Measurements from ENCODE around the gene SC5D.

SC5D gene

GRCh38 chr11:121330614-121331435 lies 38.3 kb downstream of the SC5D start:
- no peak for DNase-seq

GRCh38 chr11:121334973-121335710 lies 42.6 kb downstream of the SC5D start:
- DNase-seq, result peak; percentile 17

GRCh38 chr11:121336279-121336937 lies 43.8 kb downstream of the SC5D start:
- DNase-seq, result no peak

- DNase-seq, result no peak
Observed at GRCh38 chr11:121337078-121337477, 44.5 kb downstream of the SC5D start.

- no peak for DNase-seq
Observed at GRCh38 chr11:121337740-121338272, 45.2 kb downstream of the SC5D start.

- DNase-seq, result no peak
Observed at GRCh38 chr11:121338536-121338935, 46.0 kb downstream of the SC5D start.

GRCh38 chr11:121340032-121340580 lies 47.5 kb downstream of the SC5D start:
- DNase-seq, result no peak

GRCh38 chr11:121341609-121342008 lies 49.0 kb downstream of the SC5D start:
- no peak for DNase-seq

- no peak for DNase-seq
Observed at GRCh38 chr11:121344824-121345223, 52.3 kb downstream of the SC5D start.

GRCh38 chr11:121347094-121347493 lies 54.5 kb downstream of the SC5D start:
- DNase-seq, result no peak

- no peak for DNase-seq
Observed at GRCh38 chr11:121347813-121348212, 55.2 kb downstream of the SC5D start.

- DNase-seq, result no peak
Observed at GRCh38 chr11:121348220-121348875, 55.8 kb downstream of the SC5D start.

GRCh38 chr11:121349790-121350189 lies 57.2 kb downstream of the SC5D start:
- no peak for DNase-seq

GRCh38 chr11:121350314-121351082 lies 57.9 kb downstream of the SC5D start:
- DNase-seq, result no peak

- DNase-seq, result no peak
Observed at GRCh38 chr11:121351083-121351630, 58.6 kb downstream of the SC5D start.

GRCh38 chr11:121352251-121352891 lies 59.8 kb downstream of the SC5D start:
- DNase-seq, result peak; percentile 99

GRCh38 chr11:121354192-121354591 lies 61.6 kb downstream of the SC5D start:
- DNase-seq, result no peak

GRCh38 chr11:121356357-121356756 lies 63.8 kb downstream of the SC5D start:
- no peak for DNase-seq

All from NCI-H1092 treated with DMSO at 0.1 percent for 48 hours (cell line).